Posterior vena cava (tissue), 2 donors: ENCODE measurements around the gene HNRNPF. TPM values are rescaled to one million over a fixed set of nuclear protein-coding genes. Genes with fewer than 3 reads are reported as not detected.
"Not testable (repeated sequence)": the region's sequence is repeated elsewhere in the genome, so short reads cannot be mapped to it uniquely, and the experiment has no call there.

ENCODE experiments used
- DNase-seq: peaks from one replicate; pipeline ENCODE4 v3.0.0-alpha.2; 2020; ENCODE audit warnings: low spot score
- intact Hi-C, 2 donors: fragments of 100-400 bp; cut with DNase I; formaldehyde crosslinking; loops; one replicate each; pipeline versions ENCODE4 v1.14.1 to v1.14.2; 2022 to 2023
- long read RNA-seq, 2 donors: library from polyadenylated mRNA; unstranded; transcript quantifications; one replicate each; pipeline ENCODE4 v2.0.0, GENCODE V29; 2020 to 2021
- total RNA-seq, 2 donors: library from RNA; stranded (reverse); fragmentation: NEBNext Ultra II Directional; extraction: Animal tissue kit (Norgen Biotek cat#: 25700); gene quantifications; one replicate each; pipeline ENCODE4 v1.2.1, GENCODE V29; 2021
- donor health status: DM: yes; HTN: yes; CAD: no.
- donor health status: DM: yes; HTN: yes; CAD: no.

Gene HNRNPF
- total RNA-seq = 100 to 1,000 TPM; 109 to 112 TPM
- long read RNA-seq, donor 1, transcript HNRNPF-207 (4 exons, 2,676 nt) = minor isoform, 7 of 103 reads
- long read RNA-seq, donor 1, transcript HNRNPF-204 (3 exons, 2,755 nt) = minor isoform, 6 of 103 reads
- long read RNA-seq, donor 1, transcript HNRNPF-203 (4 exons, 2,617 nt) = major isoform, 16 of 103 reads
- long read RNA-seq, donor 1, partial matches to known transcripts = 0 of 103 reads
- long read RNA-seq, donor 1, other reads (novel, unspliced or antisense) = 71 of 103 reads
- long read RNA-seq, donor 2, transcript HNRNPF-203 (4 exons, 2,617 nt) = major isoform, 83 of 485 reads
- long read RNA-seq, donor 2, transcript HNRNPF-201 (4 exons, 2,186 nt) = minor isoform, 30 of 485 reads
- long read RNA-seq, donor 2, transcript HNRNPF-207 (4 exons, 2,676 nt) = minor isoform, 37 of 485 reads
- long read RNA-seq, donor 2, transcript HNRNPF-204 (3 exons, 2,755 nt) = minor isoform, 22 of 485 reads
- long read RNA-seq, donor 2, partial matches to known transcripts = 1 of 485 reads
- long read RNA-seq, donor 2, other reads (novel, unspliced or antisense) = 309 of 485 reads

- peak; percentile 98 for DNase-seq
- intact Hi-C loops = loop anchor here in 1 of 2 donors (5.0 kb wide), 1 partner anchor 43 kb away; no protein-coding TSS in a partner anchor
Observed at GRCh38 chr10:43408710-43409384, at the start of gene HNRNPF. TSS of gene HNRNPF (minus strand) at chr10:43409186. CDS start at chr10:43387884, 21,302 bp downstream.

GRCh38 chr10:43458227-43458626, 49.2 kb upstream of the HNRNPF start:
- no peak for DNase-seq
- intact Hi-C loops = no loop called here

- intact Hi-C loops = not testable (repeated sequence)
- peak; percentile 65 for DNase-seq
Observed at GRCh38 chr10:43456561-43456960, 47.6 kb upstream of the HNRNPF start.

- intact Hi-C loops = loop anchor here in 1 of 2 donors (5.0 kb wide), 1 partner anchor 47 kb away; the partner anchor contains the start of gene HNRNPF
- peak; percentile 20 for DNase-seq
Observed at GRCh38 chr10:43454025-43454424, 45.0 kb upstream of the HNRNPF start.

GRCh38 chr10:43453266-43453831, 44.4 kb upstream of the HNRNPF start:
- DNase-seq = peak; percentile 16
- intact Hi-C loops = loop anchor here in 1 of 2 donors (5.0 kb wide), 1 partner anchor 46 kb away; the partner anchor contains the start of gene HNRNPF

- intact Hi-C loops = loop anchor here in 1 of 2 donors (5.0 kb wide), 1 partner anchor 45 kb away; the partner anchor contains the start of gene HNRNPF
- peak; percentile 36 for DNase-seq
Observed at GRCh38 chr10:43452356-43452914, 43.4 kb upstream of the HNRNPF start.

- intact Hi-C loops = no loop called here
- no peak for DNase-seq
Observed at GRCh38 chr10:43448742-43449141, 39.8 kb upstream of the HNRNPF start.

GRCh38 chr10:43446219-43447017, 37.4 kb upstream of the HNRNPF start:
- peak; percentile 78 for DNase-seq
- intact Hi-C loops = not testable (repeated sequence)

- intact Hi-C loops = no loop called here
Observed at GRCh38 chr10:43444897-43445466, 36.0 kb upstream of the HNRNPF start.

GRCh38 chr10:43444323-43444722, 35.3 kb upstream of the HNRNPF start:
- intact Hi-C loops = no loop called here
- DNase-seq = no peak

More at GRCh38 chr10:43444897-43445466, 36.0 kb upstream of the HNRNPF start:
- DNase-seq = peak; percentile 3

GRCh38 chr10:43440463-43441134, 31.6 kb upstream of the HNRNPF start:
- intact Hi-C loops = no loop called here
- DNase-seq = no peak

GRCh38 chr10:43437141-43437870, 28.3 kb upstream of the HNRNPF start:
- intact Hi-C loops = no loop called here
- DNase-seq = no peak

- intact Hi-C loops = no loop called here
- DNase-seq = peak; percentile 96
Observed at GRCh38 chr10:43436291-43437140, 27.5 kb upstream of the HNRNPF start, which contains the start of gene ZNF487. TSS of gene ZNF487 (plus strand) at chr10:43437111. CDS start at chr10:43475814, 38,703 bp downstream.

- no peak for DNase-seq
- intact Hi-C loops = no loop called here
Observed at GRCh38 chr10:43430926-43431663, 22.1 kb upstream of the HNRNPF start.

- no peak for DNase-seq
- intact Hi-C loops = no loop called here
Observed at GRCh38 chr10:43427166-43427825, 18.3 kb upstream of the HNRNPF start.
